ENCODE results near the gene KDM4B. TPM values are rescaled to one million over a fixed set of nuclear protein-coding genes. Genes with fewer than 3 reads are reported as not detected.

Gene KDM4B
- total and polyA plus RNA-seq, 2 of the 8 experiments (the other 6 are each of a cell fraction or from before 2014, with no cell fraction given), result 12.0 to 31.9 TPM

DNA sequence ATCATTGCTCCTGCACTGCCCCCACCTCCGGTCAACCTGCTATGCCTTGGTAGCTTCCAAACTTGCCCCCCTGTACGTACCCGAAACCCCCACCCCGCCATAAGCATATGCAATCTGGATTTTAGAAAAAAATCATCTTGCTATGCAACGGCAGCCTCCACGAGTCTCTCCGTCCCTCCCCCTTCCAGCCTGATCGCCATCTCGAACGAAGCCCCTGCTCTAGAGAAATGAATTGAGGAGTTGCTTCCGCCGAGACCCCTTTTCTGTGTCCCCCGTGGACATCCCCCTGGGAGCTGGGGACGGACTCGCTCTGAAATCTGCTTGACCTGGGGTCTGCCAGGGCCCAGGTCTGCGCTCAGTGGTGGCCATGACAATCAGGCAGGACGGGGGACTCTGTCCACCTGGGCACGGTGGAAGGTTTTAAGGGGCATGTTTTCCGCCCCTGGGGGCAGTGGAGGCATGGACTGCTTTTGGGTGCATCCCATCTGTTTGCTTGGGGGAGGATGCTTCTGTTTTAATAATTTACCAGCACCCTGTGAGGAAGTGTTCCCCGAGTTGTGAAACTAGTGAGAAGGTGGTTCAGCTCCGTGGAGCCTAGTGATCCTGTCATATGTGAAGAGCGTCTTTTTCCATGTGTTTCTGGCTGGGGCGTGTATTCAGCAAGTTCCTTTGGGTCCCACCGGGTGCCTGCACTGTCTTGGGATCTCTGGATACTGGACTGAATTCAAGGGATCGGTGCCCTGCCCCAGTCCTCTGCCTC lies 1.0 kb downstream of the KDM4B start:
- Histone ChIP-seq H3K4ac (replicated peaks; ENCODE audit: insufficient read length, low read depth, low read length) (no peak overlapping the region), H3K23me2 (ENCODE audit: low read depth, low read length) (peaks cover 13% of the 10 kb centered on the region; the same call in 1 of the 2 replicates), H3K9ac (replicated peaks in 1 of 4; ENCODE audit: extremely low read depth in 1 of 4, low read depth in 3 of 4, low read length in 3 of 4) (peak overlapping the region; percentile 23 to 88 (median 48); a peak in 4 of 7 replicates), H4K5ac (ENCODE audit: insufficient read length, low read depth, low read length) (no peak overlapping the region), H2BK15ac (ENCODE audit: low read length) (no peak overlapping the region), H3K27ac (ENCODE audit: low read depth, low read length) (no peak overlapping the region), H2BK5ac (ENCODE audit: low read depth, low read length) (no peak overlapping the region), H3K4me2 (ENCODE audit: insufficient read depth in 1 of 2, low read depth in 2 of 2, low read length in 2 of 2) (peak overlapping the region; percentile 79 to 98), H2BK120ac (replicated peaks; ENCODE audit: low read depth, low read length) (no peak overlapping the region), H4K8ac (ENCODE audit: extremely low read depth, insufficient read depth, low read length) (peak overlapping the region; percentile 28; the same call in 1 of the 2 replicates), H3K56ac (replicated peaks; ENCODE audit: insufficient read length, low read depth, low read length) (no peak overlapping the region), H4K20me1 (replicated peaks in 1 of 2; ENCODE audit: control insufficient read depth in 1 of 2, insufficient read depth in 2 of 2, low read length in 2 of 2) (peaks cover 11 to 15% of the 10 kb centered on the region in 2 experiments), H3K23ac (ENCODE audit: insufficient read length) (no peak overlapping the region), H3K27me3 (replicated peaks in 1 of 4; ENCODE audit: control insufficient read depth in 3 of 4, extremely low read depth in 1 of 4, insufficient read depth in 3 of 4, low read length in 3 of 4) (peaks cover 0 to 5% (median 0%) of the 10 kb centered on the region in 4 experiments; a peak in 2 of 7 replicates), H3K36me3 (ENCODE audit: control insufficient read depth in 2 of 4, insufficient read depth in 4 of 4, low read length in 3 of 4) (no peaks in the 10 kb centered on the region), H3K79me1 (ENCODE audit: low read depth, low read length) (peaks cover 13% of the 10 kb centered on the region), H2BK12ac (ENCODE audit: low read depth, low read length) (no peak overlapping the region), H3K79me2 (ENCODE audit: control insufficient read depth in 1 of 2, insufficient read depth in 2 of 2, low read length in 2 of 2) (peaks cover 10 to 43% of the 10 kb centered on the region in 2 experiments; a peak in 3 of 4 replicates), H3K9me3 (ENCODE audit: insufficient read depth in 2 of 2, low read depth in 1 of 2, low read length in 1 of 2) (no peaks in the 10 kb centered on the region), H2AFZ (ENCODE audit: low read length) (no peak overlapping the region), H4K91ac (replicated peaks; ENCODE audit: insufficient read length, low read length) (no peak overlapping the region), H3K14ac (ENCODE audit: insufficient read length) (no peak overlapping the region), H2AK5ac (ENCODE audit: low read depth, low read length) (no peak overlapping the region), H3K4me1 (replicated peaks in 1 of 4; ENCODE audit: control insufficient read depth in 3 of 4, insufficient read depth in 4 of 4, low read length in 3 of 4) (peaks cover 3 to 17% (median 14%) of the 10 kb centered on the region in 4 experiments), H3K18ac (ENCODE audit: extremely low read depth, low read length) (no peak overlapping the region; the same call in 1 of the 2 replicates), H2BK20ac (ENCODE audit: low read length) (no peak overlapping the region), H3K4me3 (ENCODE audit: extremely low read depth in 1 of 4, insufficient read depth in 2 of 4, low read depth in 3 of 4, low read length in 4 of 4) (peak overlapping the region; percentile 49 to 67 (median 57))
- FAIRE-seq, result no peak
- ChIA-PET CTCF (ENCODE audit: partially characterized antibody) (interaction anchor here (0.6 to 5.7 kb wide), 10 partner anchors 11 to 160 kb away, joined by 3 to 38 read pairs (median 4); no protein-coding TSS in a partner anchor), POLR2A (ENCODE audit: partially characterized antibody) (interaction anchor here (0.9 to 2.5 kb wide), 5 partner anchors 9 to 99 kb away, joined by 3 to 11 read pairs (median 3); no protein-coding TSS in a partner anchor)
- 15% methylated on average over 25 of the region's 25 CpGs; no CpG with 5 or more reads in 1 of the 2 experiments for WGBS, 2 experiments (ENCODE audit: extremely low coverage in 1 of 2, insufficient coverage in 1 of 2, insufficient read length in 1 of 2, insufficient replicate concordance in 2 of 2, low coverage in 1 of 2, low lambda C conversion rate in 2 of 2, missing lambda C conversion rate in 1 of 2)
- peak in 1 of 2 experiments; percentile 65 for DNase-seq (ENCODE audit: low read depth in 1 of 2, low spot score in 2 of 2)
- no peak for TF ChIP-seq HDAC6 (IDR thresholded peaks at IDR 0.05; ENCODE audit: low read depth, low read length)
- no peak for TF ChIP-seq GABPA (IDR thresholded peaks at IDR 0.05; ENCODE audit: borderline replicate concordance, insufficient read depth, low read length)
- no peak for TF ChIP-seq POLR2AphosphoS5 (IDR thresholded peaks at IDR 0.05; ENCODE audit: low read depth, low read length)
- no peak for TF ChIP-seq TAF1 (IDR thresholded peaks at IDR 0.05; ENCODE audit: low read depth, low read length)
- TF ChIP-seq, protein P1, sequence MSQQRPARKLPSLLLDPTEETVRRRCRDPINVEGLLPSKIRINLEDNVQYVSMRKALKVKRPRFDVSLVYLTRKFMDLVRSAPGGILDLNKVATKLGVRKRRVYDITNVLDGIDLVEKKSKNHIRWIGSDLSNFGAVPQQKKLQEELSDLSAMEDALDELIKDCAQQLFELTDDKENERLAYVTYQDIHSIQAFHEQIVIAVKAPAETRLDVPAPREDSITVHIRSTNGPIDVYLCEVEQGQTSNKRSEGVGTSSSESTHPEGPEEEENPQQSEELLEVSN (IDR thresholded peaks at IDR 0.05), result no peak
- no peak for TF ChIP-seq MAFK (IDR thresholded peaks at IDR 0.05; ENCODE audit: low read depth, low read length)
- no peak for TF ChIP-seq NRF1 (IDR thresholded peaks at IDR 0.05; ENCODE audit: low read depth, low read length)
